Panc1 (cell line): ENCODE measurements around the gene MOB2.

Experiments
- CTCF ChIP-seq: fragments of 450-650 bp; IDR thresholded peaks from 2 replicates; pipeline ENCODE4 v1.5.1; 2017; ENCODE audit warnings: mild to moderate bottlenecking
- POLR2AphosphoS5 ChIP-seq: IDR thresholded peaks from 2 replicates; pipeline ENCODE4 v1.6.1; 2012; ENCODE audit warnings: mild to moderate bottlenecking, low read depth, low read length, moderate library complexity
- REST ChIP-seq, 2 experiments: IDR thresholded peaks; 2 replicates each; pipeline ENCODE4 v1.6.1; 2011 to 2012; ENCODE audit warnings: low read depth in 2 of 2, control low read depth in 1 of 2, low read length in 1 of 2, mild to moderate bottlenecking in 1 of 2, moderate library complexity in 1 of 2; ENCODE audit not compliant: insufficient read depth in 1 of 2
- SIN3A ChIP-seq: IDR thresholded peaks from 2 replicates; pipeline ENCODE4 v1.6.1; 2012; ENCODE audit warnings: low read depth, mild to moderate bottlenecking, low read length, moderate library complexity, borderline replicate concordance; ENCODE audit not compliant: insufficient read depth
- TCF7L2 ChIP-seq: IDR thresholded peaks from 2 replicates; pipeline ENCODE4 v1.6.1; 2011; ENCODE audit warnings: mild to moderate bottlenecking, low read depth, low read length, inconsistent platforms

GRCh38 chr11:1446623-1447022 is 40.0 kb downstream of the MOB2 start:
- TF ChIP-seq POLR2AphosphoS5 (no peak), CTCF (no peak), REST (IDR thresholded peaks at IDR 0.05; ENCODE audit: insufficient read depth in 1 of 2, low read depth in 2 of 2, low read length in 1 of 2) (no peak), SIN3A (no peak), TCF7L2 (no peak)
